ENCODE measurements around the gene CGB8.
"Not testable (repeated sequence)": the region's sequence is repeated elsewhere in the genome, so short reads cannot be mapped to it uniquely, and the experiment has no call there.

CGB8 gene

DNA sequence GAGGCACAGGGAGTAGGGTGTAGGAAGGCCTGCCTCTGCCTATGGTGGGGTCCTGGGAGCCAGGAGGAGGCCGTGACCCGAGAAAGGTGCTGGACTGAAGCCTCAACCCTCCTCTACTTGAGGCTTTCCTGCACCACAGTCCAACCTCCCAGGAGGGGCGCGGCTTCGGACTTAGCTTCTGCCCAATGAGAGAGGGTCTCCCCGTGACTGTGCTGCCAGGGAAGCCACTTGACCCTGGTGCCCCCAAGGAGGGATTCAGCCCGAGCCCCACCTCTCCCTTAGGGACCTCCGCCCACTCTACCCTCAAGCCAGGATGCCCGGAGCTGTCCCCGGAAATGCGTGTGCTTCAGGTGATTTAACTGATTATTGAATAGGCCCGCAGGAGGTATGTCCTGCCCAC lies at the start of gene CGB8:
CGB8 (minus strand) TSS at position 101 of the 400 bp plus-strand sequence. CDS start 372 bp downstream, outside the sequence.
- not testable (repeated sequence) for H3K27me3 ChIP-seq (ENCODE audit: control insufficient read depth in 2 of 2, insufficient read depth in 2 of 2, low read length in 2 of 2); H3K4me1 ChIP-seq (ENCODE audit: control insufficient read depth in 2 of 2, insufficient read depth in 2 of 2, low read length in 2 of 2)

DNA sequence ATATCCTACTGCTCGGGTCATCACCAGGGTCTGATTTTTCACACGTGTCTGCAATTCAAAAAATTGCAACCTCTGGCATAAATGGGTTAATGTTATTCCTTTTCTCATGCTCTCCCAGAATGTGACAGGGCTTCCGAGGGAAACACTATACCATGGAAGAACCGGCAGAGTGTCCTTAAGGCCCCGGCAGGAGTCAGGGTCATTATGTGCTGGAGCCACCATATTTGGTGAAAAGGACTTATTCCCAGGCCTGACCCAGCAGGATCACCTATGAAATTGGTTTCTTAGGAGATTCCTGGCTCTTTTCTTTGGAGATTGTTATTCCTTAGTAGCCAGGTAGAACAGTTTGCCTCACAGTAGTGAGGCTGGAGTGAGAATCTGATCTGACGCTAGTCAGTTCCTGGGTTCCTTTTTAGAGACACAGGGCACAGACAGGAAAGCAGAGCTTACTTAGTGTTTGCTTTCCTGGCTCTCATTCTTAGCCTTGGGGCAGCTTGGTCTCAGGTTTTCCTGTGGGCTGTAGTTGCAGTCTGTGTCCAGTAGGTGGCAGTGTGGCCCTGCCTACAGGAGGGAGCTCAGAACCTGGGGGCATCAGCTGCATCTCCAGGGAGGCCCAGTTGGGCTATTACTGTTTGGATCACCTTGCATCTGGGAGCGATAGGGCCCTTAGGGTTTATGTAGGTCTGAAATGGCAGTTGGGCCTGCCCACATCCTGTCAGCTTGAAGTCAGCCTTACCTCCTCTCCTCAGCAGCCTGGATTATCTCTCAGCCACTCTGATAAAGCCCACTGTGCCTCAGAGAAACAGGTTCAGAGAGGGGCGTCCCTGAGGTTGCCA lies 48.8 kb upstream of the CGB8 start:
- no peaks in the 10 kb centered on the region for H3K9me3 ChIP-seq (ENCODE audit: control insufficient read depth in 2 of 2, low read length in 2 of 2)
- no peak overlapping the region for H3K9ac ChIP-seq (ENCODE audit: low read depth in 1 of 2, low read length in 2 of 2)
- no peak overlapping the region for H3K4me3 ChIP-seq (ENCODE audit: low read length in 2 of 2)
- no peaks in the 10 kb centered on the region for H3K27me3 ChIP-seq (ENCODE audit: control insufficient read depth in 2 of 2, insufficient read depth in 2 of 2, low read length in 2 of 2)
- no peak overlapping the region for H3K27ac ChIP-seq (ENCODE audit: low read depth in 2 of 2, low read length in 2 of 2)
- H3K36me3 ChIP-seq (ENCODE audit: control insufficient read depth in 2 of 2, insufficient read depth in 2 of 2, low read length in 2 of 2) = peaks cover 48 to 72% of the 10 kb centered on the region in 2 donors
- H3K4me1 ChIP-seq (ENCODE audit: control insufficient read depth in 2 of 2, insufficient read depth in 2 of 2, low read length in 2 of 2) = no peaks in the 10 kb centered on the region

More for the DNA sequence above, at the start of gene CGB8:
- not testable (repeated sequence) for H3K4me3 ChIP-seq (ENCODE audit: low read length in 2 of 2); H3K36me3 ChIP-seq (ENCODE audit: control insufficient read depth in 2 of 2, insufficient read depth in 2 of 2, low read length in 2 of 2); H3K9ac ChIP-seq (ENCODE audit: low read depth in 1 of 2, low read length in 2 of 2); H3K27ac ChIP-seq (ENCODE audit: low read depth in 2 of 2, low read length in 2 of 2); H3K9me3 ChIP-seq (ENCODE audit: control insufficient read depth in 2 of 2, low read length in 2 of 2)

DNA sequence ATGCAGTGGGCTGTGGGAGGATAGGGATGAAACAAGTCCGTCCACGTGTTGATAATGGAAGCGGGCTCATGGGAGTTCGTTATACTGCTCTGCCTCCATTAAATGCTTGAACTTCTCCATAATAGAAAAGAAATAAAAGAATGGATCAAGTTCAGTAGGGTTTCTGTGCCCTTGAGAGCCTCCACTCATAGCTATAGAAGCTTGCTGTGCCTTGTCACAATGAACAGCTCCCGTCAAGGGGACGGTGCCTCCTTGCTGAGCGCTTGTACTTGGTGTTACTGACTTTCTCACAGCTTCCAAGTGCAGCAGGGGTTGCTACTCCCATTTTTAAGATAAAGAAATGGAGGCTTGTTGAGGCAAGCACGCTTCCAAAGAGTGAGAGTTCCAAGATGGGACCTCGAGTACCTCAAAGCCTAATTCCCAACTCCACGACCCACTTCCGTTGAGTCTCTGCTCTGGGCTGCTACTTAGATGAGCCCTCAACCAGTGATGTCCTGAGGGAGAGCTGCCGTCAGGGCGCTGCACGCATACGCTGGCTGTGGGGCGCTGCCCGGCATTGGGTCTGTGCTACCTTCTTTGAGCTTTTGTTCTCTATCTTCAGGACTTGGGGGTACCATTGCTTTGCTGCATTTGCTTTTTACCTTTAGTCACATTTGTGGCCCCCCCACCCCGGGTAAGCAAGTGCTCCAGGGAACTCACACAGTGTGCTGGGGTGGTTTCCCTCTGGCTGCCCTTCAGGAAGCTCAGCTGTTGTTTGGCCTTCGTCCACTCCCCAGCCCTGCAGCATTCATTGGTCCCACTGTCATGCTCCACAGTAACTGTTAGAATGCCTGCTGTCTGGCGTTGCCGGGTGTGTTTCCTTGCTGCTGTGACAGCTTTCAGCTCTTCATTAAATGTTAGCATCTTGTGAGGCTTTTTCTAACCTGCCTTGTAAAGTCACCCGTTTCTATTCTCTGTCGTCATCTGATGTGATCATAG lies 45.9 kb upstream of the CGB8 start:
- no peaks in the 10 kb centered on the region for H3K27me3 ChIP-seq (ENCODE audit: control insufficient read depth in 2 of 2, insufficient read depth in 2 of 2, low read length in 2 of 2)
- H3K4me1 ChIP-seq (ENCODE audit: control insufficient read depth in 2 of 2, insufficient read depth in 2 of 2, low read length in 2 of 2) = no peaks in the 10 kb centered on the region
- peaks cover 46 to 78% of the 10 kb centered on the region in 2 donors for H3K36me3 ChIP-seq (ENCODE audit: control insufficient read depth in 2 of 2, insufficient read depth in 2 of 2, low read length in 2 of 2)
- no peak overlapping the region for H3K4me3 ChIP-seq (ENCODE audit: low read length in 2 of 2)
- no peak overlapping the region for H3K27ac ChIP-seq (ENCODE audit: low read depth in 2 of 2, low read length in 2 of 2)
- H3K9me3 ChIP-seq (ENCODE audit: control insufficient read depth in 2 of 2, low read length in 2 of 2) = no peaks in the 10 kb centered on the region
- H3K9ac ChIP-seq (ENCODE audit: low read depth in 1 of 2, low read length in 2 of 2) = no peak overlapping the region

DNA sequence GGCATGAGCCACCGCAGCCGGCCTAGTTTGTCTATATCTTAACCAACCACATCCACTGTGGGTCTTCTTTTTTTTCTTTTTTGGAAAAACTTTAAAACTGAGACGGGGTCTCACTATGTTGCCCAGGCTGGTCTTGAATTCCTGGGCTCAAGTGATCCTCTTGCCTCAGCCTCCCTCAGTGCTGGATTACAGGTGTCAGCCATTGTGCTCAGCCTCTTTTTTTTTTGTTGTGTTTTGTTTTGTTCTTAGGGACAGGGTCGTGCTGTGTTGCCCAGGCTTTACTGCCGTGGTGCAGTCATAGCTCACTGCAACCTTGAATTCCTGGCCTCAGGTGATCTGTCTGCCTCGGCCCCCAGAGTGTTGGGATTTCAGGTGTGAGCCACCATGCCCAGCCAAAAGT lies 43.8 kb upstream of the CGB8 start:
- no peaks in the 10 kb centered on the region for H3K4me1 ChIP-seq (ENCODE audit: control insufficient read depth in 2 of 2, insufficient read depth in 2 of 2, low read length in 2 of 2)
- H3K27ac ChIP-seq (ENCODE audit: low read depth in 2 of 2, low read length in 2 of 2) = no peak overlapping the region
- H3K27me3 ChIP-seq (ENCODE audit: control insufficient read depth in 2 of 2, insufficient read depth in 2 of 2, low read length in 2 of 2) = no peaks in the 10 kb centered on the region
- H3K9me3 ChIP-seq (ENCODE audit: control insufficient read depth in 2 of 2, low read length in 2 of 2) = no peaks in the 10 kb centered on the region
- no peak overlapping the region for H3K4me3 ChIP-seq (ENCODE audit: low read length in 2 of 2)
- H3K9ac ChIP-seq (ENCODE audit: low read depth in 1 of 2, low read length in 2 of 2) = no peak overlapping the region
- H3K36me3 ChIP-seq (ENCODE audit: control insufficient read depth in 2 of 2, insufficient read depth in 2 of 2, low read length in 2 of 2) = peaks cover 37 to 71% of the 10 kb centered on the region in 2 donors

DNA sequence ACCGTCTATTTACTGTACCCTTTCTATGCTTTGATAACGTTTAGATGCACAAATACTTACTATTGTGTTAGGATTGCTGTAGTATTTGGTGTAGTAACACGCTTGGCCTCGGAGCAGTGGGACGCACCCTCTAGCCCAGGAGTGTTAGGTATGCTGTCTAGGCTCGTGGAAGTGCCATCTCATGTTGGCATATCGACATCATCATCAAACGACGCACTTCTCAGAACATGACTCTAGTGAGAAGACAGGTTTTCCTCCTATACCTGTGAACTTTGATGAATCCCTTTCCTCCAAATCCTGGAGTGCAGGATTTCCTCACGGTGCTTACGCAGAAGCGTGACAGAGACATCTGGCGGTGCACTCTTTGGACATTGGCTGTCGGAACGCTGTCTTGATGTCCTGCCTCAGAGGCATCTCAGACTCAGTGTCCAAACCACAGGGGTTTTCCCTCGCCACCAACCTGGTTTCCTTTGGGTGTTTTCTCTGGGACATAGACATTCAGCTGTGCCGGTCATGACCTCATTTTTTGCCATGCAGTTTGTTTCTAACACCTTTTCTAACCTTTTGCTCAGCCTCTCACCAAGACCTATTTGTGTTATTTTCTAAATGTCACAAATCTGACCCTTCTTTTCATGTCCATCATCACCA lies 42.6 kb upstream of the CGB8 start:
- H3K9ac ChIP-seq (ENCODE audit: low read depth in 1 of 2, low read length in 2 of 2) = no peak overlapping the region
- no peaks in the 10 kb centered on the region for H3K27me3 ChIP-seq (ENCODE audit: control insufficient read depth in 2 of 2, insufficient read depth in 2 of 2, low read length in 2 of 2)
- no peaks in the 10 kb centered on the region for H3K9me3 ChIP-seq (ENCODE audit: control insufficient read depth in 2 of 2, low read length in 2 of 2)
- peaks cover 2 to 7% of the 10 kb centered on the region in 2 donors for H3K4me1 ChIP-seq (ENCODE audit: control insufficient read depth in 2 of 2, insufficient read depth in 2 of 2, low read length in 2 of 2)
- peaks cover 41 to 66% of the 10 kb centered on the region in 2 donors for H3K36me3 ChIP-seq (ENCODE audit: control insufficient read depth in 2 of 2, insufficient read depth in 2 of 2, low read length in 2 of 2)
- H3K27ac ChIP-seq (ENCODE audit: low read depth in 2 of 2, low read length in 2 of 2) = no peak overlapping the region
- H3K4me3 ChIP-seq (ENCODE audit: low read length in 2 of 2) = no peak overlapping the region

DNA sequence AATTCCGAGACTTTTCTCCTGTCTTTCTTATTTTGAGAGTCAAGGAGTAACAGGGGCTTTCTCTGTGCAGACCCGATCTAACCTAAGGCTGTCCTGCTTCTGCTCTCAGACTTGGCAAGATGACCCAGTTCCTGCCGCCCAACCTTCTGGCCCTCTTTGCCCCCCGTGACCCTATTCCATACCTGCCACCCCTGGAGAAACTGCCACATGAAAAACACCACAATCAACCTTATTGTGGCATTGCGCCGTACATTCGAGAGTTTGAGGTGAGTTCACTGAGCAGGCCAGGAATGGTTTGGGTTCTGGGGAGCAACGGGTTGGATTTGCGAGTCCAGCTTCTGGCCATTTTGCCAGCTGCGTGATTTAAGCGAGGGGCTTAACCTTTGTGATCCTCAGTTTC lies 37.4 kb upstream of the CGB8 start:
- Histone ChIP-seq H3K36me3 (ENCODE audit: control insufficient read depth in 2 of 2, insufficient read depth in 2 of 2, low read length in 2 of 2) (peaks cover 20 to 30% of the 10 kb centered on the region in 2 donors), H3K4me1 (ENCODE audit: control insufficient read depth in 2 of 2, insufficient read depth in 2 of 2, low read length in 2 of 2) (peaks cover 6 to 13% of the 10 kb centered on the region in 2 donors), H3K27ac (ENCODE audit: low read depth in 2 of 2, low read length in 2 of 2) (no peak overlapping the region)

DNA sequence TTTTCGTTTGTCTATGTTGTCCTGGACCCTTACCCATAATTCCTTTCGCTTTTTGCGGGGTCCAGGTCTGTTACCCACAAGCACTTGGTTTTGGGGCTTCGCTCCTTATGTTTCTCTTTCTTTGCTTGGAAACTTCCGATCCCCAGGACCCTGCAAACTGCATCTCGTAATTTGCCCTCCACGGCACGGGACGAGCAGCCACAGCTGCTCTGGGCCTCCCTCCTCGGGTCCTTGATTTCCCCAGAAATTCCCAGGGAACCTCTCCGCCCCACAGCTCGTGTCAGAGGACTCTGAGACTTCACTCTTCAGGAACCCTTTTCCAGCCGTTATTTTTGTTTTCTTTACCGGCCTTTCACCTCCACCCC lies 36.9 kb upstream of the CGB8 start:
- Histone ChIP-seq H3K4me3 (ENCODE audit: low read length in 2 of 2) (peak overlapping the region; percentile 90 to 95), H3K36me3 (ENCODE audit: control insufficient read depth in 2 of 2, insufficient read depth in 2 of 2, low read length in 2 of 2) (peaks cover 18 to 28% of the 10 kb centered on the region in 2 donors), H3K4me1 (ENCODE audit: control insufficient read depth in 2 of 2, insufficient read depth in 2 of 2, low read length in 2 of 2) (peaks cover 6 to 13% of the 10 kb centered on the region in 2 donors), H3K9me3 (ENCODE audit: control insufficient read depth in 2 of 2, low read length in 2 of 2) (no peaks in the 10 kb centered on the region), H3K9ac (ENCODE audit: low read depth in 1 of 2, low read length in 2 of 2) (peak overlapping the region; percentile 86 to 93), H3K27ac (ENCODE audit: low read depth in 2 of 2, low read length in 2 of 2) (peak overlapping the region; percentile 74 to 89), H3K27me3 (ENCODE audit: control insufficient read depth in 2 of 2, insufficient read depth in 2 of 2, low read length in 2 of 2) (no peaks in the 10 kb centered on the region)

More for the DNA sequence above, 37.4 kb upstream of the CGB8 start:
- Histone ChIP-seq H3K9ac (ENCODE audit: low read depth in 1 of 2, low read length in 2 of 2) (peak overlapping the region; percentile 86 to 93), H3K9me3 (ENCODE audit: control insufficient read depth in 2 of 2, low read length in 2 of 2) (no peaks in the 10 kb centered on the region), H3K27me3 (ENCODE audit: control insufficient read depth in 2 of 2, insufficient read depth in 2 of 2, low read length in 2 of 2) (no peaks in the 10 kb centered on the region), H3K4me3 (ENCODE audit: low read length in 2 of 2) (peak overlapping the region; percentile 90 to 95)

DNA sequence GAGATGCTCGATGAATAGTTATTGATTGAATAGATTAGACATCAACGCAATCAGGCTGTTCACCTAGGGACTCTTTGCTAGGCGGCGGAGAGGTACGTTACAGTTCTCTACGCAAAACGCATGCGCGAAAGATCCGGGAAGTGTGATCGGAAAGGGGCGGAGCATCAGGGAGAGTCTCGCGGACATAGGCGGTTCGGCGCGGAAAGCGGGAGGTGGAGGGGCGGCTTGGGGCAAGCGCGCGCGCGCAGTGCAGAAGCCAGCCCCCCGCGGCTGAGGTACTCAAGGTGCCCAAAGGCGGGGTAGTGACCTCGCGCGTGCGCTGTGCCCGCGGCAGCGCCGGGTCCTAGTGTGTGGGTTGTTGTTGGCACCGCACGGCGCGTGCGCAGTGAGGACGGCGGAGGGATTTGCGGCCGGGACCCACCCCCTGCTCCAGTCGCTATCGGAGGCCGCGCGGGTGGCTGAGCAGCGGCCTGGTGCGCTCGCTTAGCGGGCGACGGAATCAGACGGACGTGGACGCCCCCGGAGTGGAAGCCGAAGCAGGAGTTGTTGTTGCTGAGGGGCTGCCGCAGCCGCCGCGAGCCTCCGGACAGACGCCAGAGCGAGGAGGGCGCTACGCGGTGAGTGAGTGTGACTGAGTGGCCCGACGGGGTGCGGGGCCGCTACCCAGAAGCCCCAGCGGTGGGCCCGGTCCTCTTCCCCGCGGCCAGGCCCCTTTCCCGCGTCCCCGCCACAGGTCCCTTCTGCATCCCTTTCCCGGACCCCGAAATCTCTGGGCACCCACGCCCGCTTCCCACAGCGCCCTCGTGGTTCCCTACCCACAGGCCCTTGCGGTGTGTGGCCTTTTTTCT lies 36.3 kb upstream of the CGB8 start, which contains the start of gene SNRNP70:
SNRNP70 (plus strand) TSS at position 432 of the 848 bp plus-strand sequence. CDS start 964 bp downstream, outside the sequence.
- H3K4me1 ChIP-seq (ENCODE audit: control insufficient read depth in 2 of 2, insufficient read depth in 2 of 2, low read length in 2 of 2) = peaks cover 6 to 13% of the 10 kb centered on the region in 2 donors
- peak within 1 kb of the TSS; percentile 90 to 95 for H3K4me3 ChIP-seq (ENCODE audit: low read length in 2 of 2)
- peaks cover 12 to 22% of the 10 kb centered on the region in 2 donors for H3K36me3 ChIP-seq (ENCODE audit: control insufficient read depth in 2 of 2, insufficient read depth in 2 of 2, low read length in 2 of 2)
- peak within 1 kb of the TSS; percentile 74 to 89 for H3K27ac ChIP-seq (ENCODE audit: low read depth in 2 of 2, low read length in 2 of 2)
- H3K9me3 ChIP-seq (ENCODE audit: control insufficient read depth in 2 of 2, low read length in 2 of 2) = no peaks in the 10 kb centered on the region
- peak within 1 kb of the TSS; percentile 86 to 93 for H3K9ac ChIP-seq (ENCODE audit: low read depth in 1 of 2, low read length in 2 of 2)
- H3K27me3 ChIP-seq (ENCODE audit: control insufficient read depth in 2 of 2, insufficient read depth in 2 of 2, low read length in 2 of 2) = no peaks in the 10 kb centered on the region
